GM19467 (cell line): ENCODE measurements around the gene FHOD3.
A peak's percentile ranks its signal among the peaks of the same experiment; 100 is the strongest.

Experiments used
- ATAC-seq: cut with Tn5 transposase; IDR thresholded peaks from one replicate; pipeline ENCODE4 v1.9.1; 2021; ENCODE audit warnings: mild to moderate bottlenecking, moderate library complexity; ENCODE audit not compliant: unreplicated experiment

Gene FHOD3

DNA sequence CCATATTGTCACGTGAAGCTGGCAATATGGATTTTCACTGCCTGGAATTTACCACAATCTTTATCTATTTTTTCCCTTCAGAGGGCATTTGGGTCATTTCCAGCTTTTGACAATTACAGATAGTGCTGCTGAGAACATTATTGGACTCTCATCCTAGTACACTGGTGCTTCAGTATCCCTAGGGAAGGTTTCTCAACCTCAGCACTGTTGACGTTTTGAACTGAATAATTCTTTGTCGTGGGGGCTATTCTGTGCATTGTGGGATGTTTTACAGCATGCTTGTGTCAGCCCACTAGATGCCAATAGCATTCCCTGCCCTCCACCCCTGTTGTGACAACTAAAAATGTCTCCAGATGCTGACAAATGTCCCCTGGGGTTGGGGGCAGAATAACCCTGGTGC lies 345.5 kb downstream of the FHOD3 start:
- ATAC-seq = no peak

DNA sequence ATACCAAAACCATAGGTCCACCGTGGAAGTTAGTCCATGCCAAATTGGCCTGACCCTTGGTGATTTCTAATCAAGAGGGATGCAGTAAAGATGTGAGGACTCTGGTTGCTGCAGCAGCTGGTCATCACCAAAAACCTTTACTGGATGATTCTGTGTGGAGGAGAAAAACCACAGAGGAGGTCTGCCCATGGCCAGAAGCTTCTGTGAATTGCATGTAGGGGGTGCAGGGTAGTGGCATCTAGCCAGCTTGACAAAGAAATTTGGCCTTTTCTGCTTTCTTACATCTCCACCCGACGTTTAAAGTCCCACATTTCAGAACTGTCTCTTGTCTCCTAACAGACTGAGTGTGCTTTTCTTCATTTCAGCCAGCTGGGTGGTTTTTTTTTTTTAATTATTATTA lies 351.3 kb downstream of the FHOD3 start:
- ATAC-seq = no peak

DNA sequence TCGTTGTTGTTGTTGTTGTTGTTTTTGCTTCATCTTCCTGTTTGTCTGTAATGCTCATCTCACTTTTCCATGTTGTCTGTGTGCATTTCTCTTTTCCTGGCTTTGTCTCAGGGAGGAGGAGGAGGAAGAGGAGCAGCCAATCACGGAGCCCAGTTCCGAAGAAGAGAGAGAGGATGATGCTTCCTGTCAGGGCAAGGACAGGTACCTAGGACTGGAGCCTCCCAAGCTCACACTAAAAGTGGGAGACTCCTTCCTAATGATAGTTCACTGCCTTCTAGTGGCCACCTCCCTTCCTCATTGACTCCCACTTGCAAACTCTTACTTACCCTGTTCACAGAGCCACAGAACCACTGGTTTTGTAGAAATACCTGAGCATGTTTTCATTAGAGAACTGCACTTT lies 351.7 kb downstream of the FHOD3 start:
- no peak for ATAC-seq

DNA sequence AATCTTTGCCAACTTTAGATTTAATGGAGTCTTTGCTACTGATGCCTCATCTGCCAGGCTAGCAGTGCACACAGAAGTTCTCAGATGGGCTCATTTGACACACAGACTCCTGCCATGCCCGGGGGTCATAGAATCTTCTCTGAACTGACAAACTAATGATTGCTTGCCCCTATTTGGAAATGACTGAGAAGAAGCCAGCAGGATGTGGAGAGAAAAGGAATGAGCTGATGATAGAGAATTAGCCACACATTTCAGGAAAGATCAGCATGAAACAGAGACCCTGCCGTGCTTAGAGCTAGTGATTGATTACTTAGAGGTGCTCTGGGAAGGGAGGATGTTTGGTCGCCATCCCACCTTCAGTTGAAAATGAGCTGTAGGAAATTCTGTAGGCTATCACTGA lies 352.8 kb downstream of the FHOD3 start:
- no peak for ATAC-seq

DNA sequence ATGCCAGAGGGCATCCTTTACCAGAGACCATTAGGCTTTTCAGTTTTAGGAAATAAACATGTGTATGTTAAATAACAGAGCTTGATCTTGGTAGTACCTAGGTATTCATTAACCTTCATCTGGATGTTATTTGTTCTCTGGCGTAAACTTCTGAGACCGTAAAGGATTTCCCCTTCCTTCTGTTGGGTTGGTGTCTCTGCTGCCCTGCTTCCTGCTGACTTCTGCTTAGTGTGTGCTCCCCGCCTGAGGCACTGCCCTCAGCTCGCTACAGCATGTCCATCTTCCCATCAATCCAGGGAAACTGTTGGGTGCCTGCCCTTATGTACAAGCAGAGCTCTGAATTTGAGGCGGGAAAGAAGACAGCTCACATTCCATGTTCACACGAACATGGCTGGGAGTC lies 353.4 kb downstream of the FHOD3 start:
- peak; percentile 69 for ATAC-seq

DNA sequence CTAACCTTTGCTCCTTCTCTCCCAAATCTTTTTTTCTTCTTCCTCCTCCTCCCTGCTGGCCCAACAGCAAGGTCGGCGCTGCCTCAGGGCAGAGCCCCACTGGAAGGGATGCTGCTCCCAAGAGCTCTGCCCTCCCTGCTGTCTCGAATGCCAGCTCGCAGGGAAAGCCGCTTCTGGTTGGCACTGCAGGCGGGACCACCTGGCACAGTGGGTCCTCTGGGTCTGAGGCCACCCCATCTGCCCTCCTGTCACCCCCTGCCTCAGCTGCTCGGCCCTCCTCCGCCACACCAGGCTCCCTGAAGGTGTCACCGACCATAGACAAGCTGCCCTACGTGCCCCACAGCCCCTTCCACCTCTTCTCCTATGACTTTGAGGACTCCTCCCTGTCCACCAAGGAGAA lies 355.0 kb downstream of the FHOD3 start:
- no peak for ATAC-seq

DNA sequence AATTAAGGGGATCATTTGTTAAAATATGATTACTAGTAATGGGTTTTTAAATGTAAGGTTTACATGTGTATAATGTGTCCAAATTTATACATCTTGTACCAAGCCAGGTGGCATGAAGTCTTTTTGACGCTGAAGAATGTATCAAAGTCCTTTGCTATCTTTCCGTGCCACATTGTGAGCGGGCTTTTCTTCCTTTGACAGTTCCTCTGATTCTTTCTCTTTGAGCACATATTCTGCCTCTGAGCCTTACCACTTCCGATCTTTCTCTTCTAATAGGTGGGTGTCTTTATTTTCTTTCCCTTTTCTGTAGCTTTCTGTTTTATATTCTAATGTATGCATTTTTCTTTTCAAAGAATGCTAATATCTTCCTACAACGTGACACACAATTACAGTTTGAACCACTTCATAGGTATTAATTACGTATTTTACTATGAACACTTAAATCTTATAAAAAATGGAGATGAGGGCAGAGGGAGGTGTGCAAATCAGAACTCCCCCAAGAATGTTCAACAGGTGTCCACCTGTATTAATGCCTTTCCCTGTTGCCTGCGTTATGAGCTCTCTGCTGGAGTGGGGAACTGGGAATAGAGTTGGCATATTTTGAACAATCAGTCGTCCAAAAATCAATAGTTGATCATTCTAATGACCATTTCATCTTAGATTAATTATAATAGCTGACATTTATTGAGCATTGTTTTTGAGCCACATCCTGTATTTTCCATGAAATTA lies 355.8 kb downstream of the FHOD3 start:
- ATAC-seq = no peak

DNA sequence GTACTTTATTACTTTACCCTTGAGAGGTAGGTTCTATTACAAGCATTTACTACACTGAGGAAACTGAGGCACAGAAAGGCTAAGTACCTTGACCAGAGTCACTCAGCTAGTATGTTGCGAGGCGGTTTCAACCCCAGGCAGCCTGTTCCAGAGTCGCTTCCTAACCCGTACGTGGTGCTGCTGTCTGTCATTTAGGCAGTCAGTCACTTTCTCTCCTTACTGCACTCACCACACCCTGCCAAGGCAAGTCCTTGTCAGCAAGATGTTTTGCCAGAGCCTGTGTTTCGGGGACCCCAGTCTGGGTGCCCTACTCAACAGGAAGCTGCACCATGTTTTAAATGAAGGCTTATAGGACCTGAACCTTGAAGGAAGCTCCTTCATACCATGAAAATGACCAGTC lies 356.4 kb downstream of the FHOD3 start:
- no peak for ATAC-seq

DNA sequence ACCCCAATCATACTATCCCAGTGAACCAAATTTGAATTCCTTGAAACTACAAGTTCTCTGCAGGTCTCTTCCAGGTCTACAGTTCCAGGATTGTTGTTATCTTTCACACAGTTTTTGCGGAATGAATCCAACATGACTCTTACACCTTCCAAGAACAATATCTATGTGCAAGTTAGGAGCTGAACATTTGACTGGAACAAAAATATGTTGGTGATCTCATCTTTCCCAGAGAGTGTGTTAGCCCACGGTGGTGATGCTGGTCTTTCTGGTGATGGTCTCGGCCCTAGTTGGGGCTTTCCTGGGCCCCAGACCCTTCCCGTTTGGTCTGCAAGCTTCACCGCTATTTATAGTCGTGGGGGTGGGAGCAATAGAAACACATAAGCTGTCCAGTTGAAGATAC lies 357.6 kb downstream of the FHOD3 start:
- no peak for ATAC-seq

DNA sequence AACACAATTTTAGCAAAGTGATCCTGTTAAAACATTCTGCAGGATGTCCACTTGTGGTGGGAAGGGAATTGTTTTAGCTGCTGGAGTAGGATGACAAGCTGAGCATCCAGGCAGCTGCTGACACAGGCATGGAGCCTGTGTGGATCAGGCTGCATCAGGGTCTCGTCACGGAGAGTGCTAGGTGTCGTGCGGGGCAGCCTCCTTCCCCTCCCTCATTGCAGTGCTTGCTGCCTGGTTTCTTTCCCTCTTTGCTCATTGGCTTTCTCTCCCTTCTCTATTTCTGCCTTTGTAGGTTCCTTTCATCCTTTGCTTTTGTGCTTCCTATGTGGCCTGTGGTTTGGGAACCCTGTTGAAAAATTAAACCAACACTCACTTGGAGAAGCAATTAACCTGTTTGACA lies 358.4 kb downstream of the FHOD3 start:
- no peak for ATAC-seq

DNA sequence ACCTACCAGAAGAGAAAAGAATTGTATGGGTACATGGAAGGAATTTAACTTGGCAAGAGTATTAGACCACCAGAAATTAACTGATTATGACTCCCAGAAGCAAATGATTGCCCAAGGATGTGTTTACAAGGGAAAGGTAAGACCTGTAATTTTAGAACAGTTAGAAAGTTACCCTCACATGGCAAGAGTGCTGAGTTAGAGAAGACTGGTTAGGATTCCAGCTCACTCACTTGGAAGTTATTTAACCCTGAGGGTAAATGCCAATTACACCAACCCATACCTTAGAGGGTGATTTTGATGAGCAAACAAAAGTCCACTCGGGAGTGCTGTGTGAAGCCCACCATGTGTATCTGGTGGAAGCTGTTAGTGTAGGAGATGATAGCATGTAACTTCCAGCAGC lies 361.1 kb downstream of the FHOD3 start:
- ATAC-seq = no peak

DNA sequence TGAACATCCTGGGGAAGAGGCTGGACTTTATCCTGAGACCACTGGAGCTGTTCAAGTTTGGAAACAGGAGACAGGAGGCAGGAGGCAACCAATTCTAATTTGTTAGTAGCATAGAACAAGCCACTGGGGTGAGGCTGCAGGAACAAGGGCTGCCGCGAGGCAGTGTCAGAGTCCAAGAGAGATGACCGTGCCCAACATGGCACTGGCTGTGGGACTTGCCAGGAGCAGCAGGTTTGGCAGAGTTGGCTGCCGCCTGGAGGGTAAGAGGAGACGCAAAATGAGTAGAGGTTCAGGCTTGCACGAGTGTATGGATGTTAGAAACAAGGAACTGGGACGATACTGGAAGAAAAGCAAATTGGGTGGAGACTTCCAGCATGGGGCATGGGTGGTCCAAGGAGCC lies 362.8 kb downstream of the FHOD3 start:
- no peak for ATAC-seq

DNA sequence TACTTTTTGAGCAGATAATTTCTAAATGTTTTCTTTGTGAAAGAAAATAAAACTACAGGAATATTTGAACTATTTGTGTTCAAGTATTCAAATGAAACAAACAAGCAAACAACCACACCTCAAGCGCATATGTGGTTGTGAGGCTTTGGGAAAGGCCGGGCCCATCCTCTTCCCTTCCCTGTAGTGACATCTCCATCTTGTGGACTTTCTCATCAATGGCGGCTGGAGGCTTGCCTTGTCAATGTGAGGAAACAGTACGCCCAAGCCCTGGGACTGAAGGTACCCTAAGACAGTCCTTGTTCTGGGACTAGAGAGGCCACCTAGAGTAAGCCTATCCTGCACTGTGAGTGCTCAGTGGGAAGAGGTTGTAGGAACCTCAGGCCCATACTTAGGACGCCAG lies 364.5 kb downstream of the FHOD3 start:
- no peak for ATAC-seq

DNA sequence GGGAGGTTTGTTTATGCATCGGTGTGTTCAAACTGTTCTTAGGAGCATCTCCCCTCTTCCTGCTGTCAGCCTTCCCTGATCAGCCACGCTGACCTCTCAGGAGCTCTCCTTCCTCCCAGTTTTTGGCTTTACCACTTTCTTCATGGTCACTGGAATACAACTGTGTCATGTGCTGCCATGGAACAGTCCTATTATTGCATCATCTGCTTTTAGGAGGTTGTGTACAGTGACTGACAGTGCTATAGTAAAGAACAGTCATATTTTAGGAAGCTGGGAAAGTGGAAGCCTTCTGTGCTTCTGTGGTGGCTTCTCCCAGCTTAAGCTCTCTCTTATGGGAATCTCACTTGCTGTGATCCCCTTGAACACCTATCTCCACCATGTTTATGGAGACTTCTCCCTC lies 365.8 kb downstream of the FHOD3 start:
- no peak for ATAC-seq

DNA sequence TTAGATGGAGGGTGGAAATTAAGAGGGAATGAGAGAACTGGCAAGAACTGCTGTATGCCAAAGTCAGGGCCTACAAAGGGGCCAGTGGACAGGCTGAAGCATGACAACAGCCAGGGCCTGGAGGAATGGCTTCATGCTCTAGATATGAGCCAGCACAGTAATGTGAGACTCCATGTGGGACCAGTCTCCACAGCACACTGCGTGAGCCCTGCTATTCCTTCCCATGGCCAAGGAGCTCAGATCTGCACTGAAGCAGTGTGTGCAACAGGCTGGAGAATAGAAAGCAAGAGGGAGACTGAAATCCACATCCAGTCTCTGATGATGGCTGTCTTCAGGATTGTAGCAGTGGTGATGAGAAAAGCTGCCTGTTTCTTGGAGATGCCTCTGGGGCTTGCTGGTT lies 368.4 kb downstream of the FHOD3 start:
- ATAC-seq = no peak

DNA sequence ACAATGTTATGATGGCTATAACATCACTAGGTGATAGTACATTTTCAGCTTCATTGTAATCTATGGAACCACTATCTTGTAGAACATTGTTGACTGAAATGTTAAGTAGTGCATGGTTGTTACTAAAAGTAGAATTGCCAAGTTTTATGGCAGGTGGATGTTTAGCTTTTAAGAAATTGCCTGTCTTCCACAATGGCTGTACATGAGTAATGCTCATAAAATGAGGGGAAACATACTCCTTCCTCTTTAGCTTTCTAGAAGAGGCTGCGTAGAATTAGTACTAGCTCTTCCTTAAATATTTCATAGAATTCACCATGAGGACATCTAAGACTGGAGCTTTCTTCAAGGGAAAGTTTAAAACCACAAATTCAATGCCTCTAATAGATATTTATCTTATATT lies 370.3 kb downstream of the FHOD3 start:
- ATAC-seq = no peak

DNA sequence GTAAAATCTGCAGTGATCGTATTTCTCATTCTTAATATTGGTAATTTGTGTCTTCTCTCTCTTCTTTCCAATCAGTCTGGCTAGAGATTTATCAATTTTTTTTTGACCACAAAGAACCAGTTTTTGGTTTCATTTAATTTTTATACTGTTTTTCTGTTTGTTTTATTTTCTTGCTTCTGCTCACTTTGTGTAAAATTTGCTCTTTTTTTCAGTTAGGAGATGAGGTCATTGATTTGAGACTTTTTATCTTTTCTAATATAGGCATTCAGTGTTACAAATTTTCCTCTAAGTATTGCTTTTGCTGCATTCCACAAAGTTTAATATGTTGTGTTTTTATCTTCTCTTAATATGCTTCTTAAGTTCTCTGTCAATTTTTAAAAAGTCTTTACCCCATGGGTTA lies 370.8 kb downstream of the FHOD3 start:
- ATAC-seq = no peak

DNA sequence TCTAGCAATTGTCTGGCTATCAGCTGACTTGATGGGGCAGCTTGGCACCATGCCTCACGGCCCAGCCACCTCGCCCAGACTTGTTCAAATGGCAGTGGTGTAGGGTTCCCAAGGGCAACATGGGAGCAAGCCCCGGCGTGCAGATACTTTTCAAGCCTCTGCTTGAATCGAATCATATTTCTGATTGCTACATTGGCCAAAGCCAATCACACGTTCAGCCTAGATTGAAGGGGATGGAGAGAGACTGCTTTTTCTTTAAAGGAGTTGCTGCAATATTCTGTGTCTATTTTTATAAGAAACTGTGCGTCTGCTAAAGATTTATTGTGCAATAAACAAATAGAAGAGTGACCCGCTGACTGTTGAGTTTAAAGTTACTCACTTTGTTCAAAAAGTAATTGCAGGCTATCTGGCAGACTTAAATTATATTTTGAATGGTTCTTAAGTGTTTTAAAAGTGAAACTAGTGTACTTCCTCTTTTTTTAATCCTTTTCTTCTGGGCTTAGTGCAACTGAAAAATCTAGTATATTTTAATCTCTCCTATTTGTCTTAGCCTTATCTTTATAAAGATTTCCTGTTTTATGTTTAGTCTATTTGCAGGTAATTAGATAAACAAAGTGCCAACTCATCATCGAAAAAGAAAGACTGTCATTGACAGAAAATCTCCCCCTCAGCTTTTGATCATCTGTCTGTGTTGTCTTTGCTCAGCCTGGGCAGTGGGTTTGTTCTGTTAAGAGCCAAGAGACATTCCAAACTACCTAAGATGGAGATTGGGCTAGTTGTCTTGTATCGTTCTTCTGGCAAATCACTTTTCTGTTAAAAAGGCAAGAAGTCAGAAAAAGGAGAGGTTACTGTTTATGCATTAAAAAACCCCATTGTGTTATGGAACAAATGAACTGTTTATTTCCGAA lies 375.2 kb downstream of the FHOD3 start:
- ATAC-seq = no peak

DNA sequence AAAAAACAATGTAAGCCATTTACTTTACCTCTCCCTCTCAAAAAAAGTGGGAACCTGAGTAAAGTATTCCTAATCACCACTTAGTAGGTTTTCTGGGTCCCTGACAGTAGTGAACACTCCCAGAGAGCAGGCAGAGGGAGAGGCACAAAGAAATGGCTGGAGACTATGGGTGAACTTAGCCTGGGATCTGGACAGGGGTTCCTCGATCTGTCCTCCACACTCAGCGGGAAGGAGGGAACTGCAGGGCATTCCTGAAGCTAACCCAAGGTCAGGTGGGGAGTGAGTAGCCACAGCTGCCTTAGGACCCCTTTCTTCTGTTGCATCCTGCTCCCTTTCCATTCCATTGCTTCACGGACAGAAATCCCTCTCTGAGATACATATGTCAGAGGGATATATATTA lies 375.9 kb downstream of the FHOD3 start:
- ATAC-seq = no peak

DNA sequence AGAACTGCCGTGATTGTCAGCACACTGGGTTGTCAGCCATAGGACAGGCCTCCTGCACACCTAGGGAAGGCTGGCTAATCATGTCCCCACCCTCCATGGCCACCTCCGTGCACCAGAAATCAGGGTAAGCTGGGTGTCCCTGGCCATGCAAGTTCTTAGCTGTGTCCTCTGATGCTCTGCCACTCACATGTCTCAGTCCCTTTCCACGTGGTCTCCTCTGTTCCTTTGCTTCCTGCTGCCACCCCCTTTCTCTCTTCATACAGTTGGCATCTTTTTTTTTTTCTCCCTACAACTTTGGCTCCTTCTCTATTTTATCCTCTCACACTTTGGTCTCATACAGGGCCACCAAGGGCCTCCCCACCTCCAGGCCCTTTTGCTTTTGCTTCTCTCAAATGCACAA lies 377.6 kb downstream of the FHOD3 start:
- ATAC-seq = no peak

DNA sequence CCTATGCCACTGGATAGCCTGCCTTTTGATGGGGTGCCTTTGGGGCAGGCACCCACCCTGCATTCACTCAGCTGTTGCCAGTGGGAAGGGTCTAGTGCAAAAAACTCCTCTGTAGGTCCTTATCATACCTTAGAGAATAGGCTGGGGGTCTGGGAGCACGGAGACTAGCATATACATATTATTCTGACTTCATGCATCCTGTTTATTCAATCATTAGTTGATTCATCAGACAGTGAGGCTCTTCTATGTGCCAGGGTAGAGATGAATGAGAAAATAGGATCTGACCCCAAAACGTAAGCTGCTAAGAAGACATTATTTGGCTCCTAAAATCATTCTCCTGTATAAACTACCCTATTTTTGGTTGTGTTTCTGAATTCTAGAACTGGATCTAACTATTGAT lies 378.0 kb downstream of the FHOD3 start:
- no peak for ATAC-seq

DNA sequence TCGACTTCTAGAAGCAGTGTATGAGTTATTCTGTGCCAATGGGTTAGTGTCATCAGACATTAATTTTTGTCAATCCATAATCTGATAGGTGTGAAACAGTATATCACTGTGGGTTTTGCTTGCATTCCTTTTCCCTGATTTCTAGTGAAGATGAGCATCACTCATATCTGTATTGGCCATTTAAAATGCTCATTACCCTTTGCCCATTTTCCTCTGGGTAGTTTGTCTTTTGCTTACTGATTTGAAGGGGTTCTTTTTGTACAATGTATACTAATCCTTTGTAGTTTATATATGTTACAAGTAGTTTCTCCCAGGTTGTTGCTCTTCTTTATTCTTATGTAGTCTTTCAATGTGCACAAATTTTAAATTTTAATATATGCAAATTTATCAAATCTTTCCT lies 379.1 kb downstream of the FHOD3 start:
- no peak for ATAC-seq
